ENCODE results near the gene STXBP6.

Gene STXBP6

GRCh38 chr14:24908592-24909236 lies 141.2 kb downstream of the STXBP6 start:
- Histone ChIP-seq H3K9ac (ENCODE audit: low read length) (no peak overlapping the region), H3K9me3 (ENCODE audit: control insufficient read depth, low read depth, low read length) (no peaks in the 10 kb centered on the region), H3K4me3 (ENCODE audit: low read length) (no peak overlapping the region), H3K4me1 (ENCODE audit: control insufficient read depth, low read depth, low read length) (no peaks in the 10 kb centered on the region), H3K27ac (ENCODE audit: low read length) (no peak overlapping the region), H3K36me3 (ENCODE audit: control insufficient read depth, low read depth, low read length) (no peaks in the 10 kb centered on the region), H3K27me3 (ENCODE audit: control insufficient read depth, insufficient read depth, low read length) (no peaks in the 10 kb centered on the region)

GRCh38 chr14:24904533-24904932 lies 145.4 kb downstream of the STXBP6 start:
- Histone ChIP-seq H3K4me1 (ENCODE audit: control insufficient read depth, low read depth, low read length) (no peaks in the 10 kb centered on the region), H3K27me3 (ENCODE audit: control insufficient read depth, insufficient read depth, low read length) (no peaks in the 10 kb centered on the region), H3K9me3 (ENCODE audit: control insufficient read depth, low read depth, low read length) (no peaks in the 10 kb centered on the region), H3K9ac (ENCODE audit: low read length) (no peak overlapping the region), H3K4me3 (ENCODE audit: low read length) (no peak overlapping the region), H3K36me3 (ENCODE audit: control insufficient read depth, low read depth, low read length) (no peaks in the 10 kb centered on the region), H3K27ac (ENCODE audit: low read length) (no peak overlapping the region)

GRCh38 chr14:24903337-24903736 lies 146.6 kb downstream of the STXBP6 start:
- Histone ChIP-seq H3K27me3 (ENCODE audit: control insufficient read depth, insufficient read depth, low read length) (no peaks in the 10 kb centered on the region), H3K9ac (ENCODE audit: low read length) (no peak overlapping the region), H3K4me3 (ENCODE audit: low read length) (no peak overlapping the region), H3K9me3 (ENCODE audit: control insufficient read depth, low read depth, low read length) (no peaks in the 10 kb centered on the region), H3K4me1 (ENCODE audit: control insufficient read depth, low read depth, low read length) (no peaks in the 10 kb centered on the region), H3K27ac (ENCODE audit: low read length) (no peak overlapping the region), H3K36me3 (ENCODE audit: control insufficient read depth, low read depth, low read length) (no peaks in the 10 kb centered on the region)

- no peak overlapping the region for H3K27ac ChIP-seq (ENCODE audit: low read length)
- H3K27me3 ChIP-seq (ENCODE audit: control insufficient read depth, insufficient read depth, low read length) = no peaks in the 10 kb centered on the region
- H3K36me3 ChIP-seq (ENCODE audit: control insufficient read depth, low read depth, low read length) = no peaks in the 10 kb centered on the region
- no peaks in the 10 kb centered on the region for H3K9me3 ChIP-seq (ENCODE audit: control insufficient read depth, low read depth, low read length)
- no peaks in the 10 kb centered on the region for H3K4me1 ChIP-seq (ENCODE audit: control insufficient read depth, low read depth, low read length)
- no peak overlapping the region for H3K4me3 ChIP-seq (ENCODE audit: low read length)
- no peak overlapping the region for H3K9ac ChIP-seq (ENCODE audit: low read length)
Observed at GRCh38 chr14:24900269-24901100, 149.5 kb downstream of the STXBP6 start.

- H3K27me3 ChIP-seq (ENCODE audit: control insufficient read depth, insufficient read depth, low read length) = no peaks in the 10 kb centered on the region
- H3K4me3 ChIP-seq (ENCODE audit: low read length) = no peak overlapping the region
- no peaks in the 10 kb centered on the region for H3K9me3 ChIP-seq (ENCODE audit: control insufficient read depth, low read depth, low read length)
- H3K9ac ChIP-seq (ENCODE audit: low read length) = no peak overlapping the region
- no peaks in the 10 kb centered on the region for H3K4me1 ChIP-seq (ENCODE audit: control insufficient read depth, low read depth, low read length)
- H3K36me3 ChIP-seq (ENCODE audit: control insufficient read depth, low read depth, low read length) = no peaks in the 10 kb centered on the region
- H3K27ac ChIP-seq (ENCODE audit: low read length) = no peak overlapping the region
Observed at GRCh38 chr14:24897793-24898192, 152.2 kb downstream of the STXBP6 start.

GRCh38 chr14:24895622-24896021 lies 154.3 kb downstream of the STXBP6 start:
- H3K4me3 ChIP-seq (ENCODE audit: low read length) = no peak overlapping the region
- H3K9me3 ChIP-seq (ENCODE audit: control insufficient read depth, low read depth, low read length) = no peaks in the 10 kb centered on the region
- H3K27ac ChIP-seq (ENCODE audit: low read length) = no peak overlapping the region
- H3K4me1 ChIP-seq (ENCODE audit: control insufficient read depth, low read depth, low read length) = no peaks in the 10 kb centered on the region
- no peak overlapping the region for H3K9ac ChIP-seq (ENCODE audit: low read length)
- no peaks in the 10 kb centered on the region for H3K27me3 ChIP-seq (ENCODE audit: control insufficient read depth, insufficient read depth, low read length)
- H3K36me3 ChIP-seq (ENCODE audit: control insufficient read depth, low read depth, low read length) = no peaks in the 10 kb centered on the region

- H3K4me3 ChIP-seq (ENCODE audit: low read length) = no peak overlapping the region
- no peaks in the 10 kb centered on the region for H3K9me3 ChIP-seq (ENCODE audit: control insufficient read depth, low read depth, low read length)
- no peaks in the 10 kb centered on the region for H3K27me3 ChIP-seq (ENCODE audit: control insufficient read depth, insufficient read depth, low read length)
- no peaks in the 10 kb centered on the region for H3K4me1 ChIP-seq (ENCODE audit: control insufficient read depth, low read depth, low read length)
- H3K9ac ChIP-seq (ENCODE audit: low read length) = no peak overlapping the region
- H3K27ac ChIP-seq (ENCODE audit: low read length) = no peak overlapping the region
- no peaks in the 10 kb centered on the region for H3K36me3 ChIP-seq (ENCODE audit: control insufficient read depth, low read depth, low read length)
Observed at GRCh38 chr14:24895243-24895583, 154.7 kb downstream of the STXBP6 start.

- no peaks in the 10 kb centered on the region for H3K27me3 ChIP-seq (ENCODE audit: control insufficient read depth, insufficient read depth, low read length)
- no peak overlapping the region for H3K4me3 ChIP-seq (ENCODE audit: low read length)
- no peak overlapping the region for H3K27ac ChIP-seq (ENCODE audit: low read length)
- H3K9me3 ChIP-seq (ENCODE audit: control insufficient read depth, low read depth, low read length) = no peaks in the 10 kb centered on the region
- H3K4me1 ChIP-seq (ENCODE audit: control insufficient read depth, low read depth, low read length) = no peaks in the 10 kb centered on the region
- H3K36me3 ChIP-seq (ENCODE audit: control insufficient read depth, low read depth, low read length) = no peaks in the 10 kb centered on the region
- H3K9ac ChIP-seq (ENCODE audit: low read length) = no peak overlapping the region
Observed at GRCh38 chr14:24894583-24895242, 155.2 kb downstream of the STXBP6 start.

- Histone ChIP-seq H3K9ac (ENCODE audit: low read length) (no peak overlapping the region), H3K4me1 (ENCODE audit: control insufficient read depth, low read depth, low read length) (no peaks in the 10 kb centered on the region), H3K9me3 (ENCODE audit: control insufficient read depth, low read depth, low read length) (no peaks in the 10 kb centered on the region), H3K27ac (ENCODE audit: low read length) (no peak overlapping the region), H3K4me3 (ENCODE audit: low read length) (no peak overlapping the region), H3K27me3 (ENCODE audit: control insufficient read depth, insufficient read depth, low read length) (no peaks in the 10 kb centered on the region), H3K36me3 (ENCODE audit: control insufficient read depth, low read depth, low read length) (no peaks in the 10 kb centered on the region)
Observed at GRCh38 chr14:24892497-24893051, 157.4 kb downstream of the STXBP6 start.

GRCh38 chr14:24891987-24892496 lies 157.9 kb downstream of the STXBP6 start:
- Histone ChIP-seq H3K4me1 (ENCODE audit: control insufficient read depth, low read depth, low read length) (no peaks in the 10 kb centered on the region), H3K4me3 (ENCODE audit: low read length) (no peak overlapping the region), H3K36me3 (ENCODE audit: control insufficient read depth, low read depth, low read length) (no peaks in the 10 kb centered on the region), H3K27ac (ENCODE audit: low read length) (no peak overlapping the region), H3K9me3 (ENCODE audit: control insufficient read depth, low read depth, low read length) (no peaks in the 10 kb centered on the region), H3K9ac (ENCODE audit: low read length) (no peak overlapping the region), H3K27me3 (ENCODE audit: control insufficient read depth, insufficient read depth, low read length) (no peaks in the 10 kb centered on the region)

- no peaks in the 10 kb centered on the region for H3K36me3 ChIP-seq (ENCODE audit: control insufficient read depth, low read depth, low read length)
Observed at GRCh38 chr14:24890716-24891115, 159.2 kb downstream of the STXBP6 start.

More at GRCh38 chr14:24890716-24891115, 159.2 kb downstream of the STXBP6 start:
- Histone ChIP-seq H3K4me3 (ENCODE audit: low read length) (no peak overlapping the region), H3K4me1 (ENCODE audit: control insufficient read depth, low read depth, low read length) (no peaks in the 10 kb centered on the region), H3K27ac (ENCODE audit: low read length) (no peak overlapping the region), H3K27me3 (ENCODE audit: control insufficient read depth, insufficient read depth, low read length) (no peaks in the 10 kb centered on the region), H3K9me3 (ENCODE audit: control insufficient read depth, low read depth, low read length) (no peaks in the 10 kb centered on the region), H3K9ac (ENCODE audit: low read length) (no peak overlapping the region)
